GM19324 (cell line): ENCODE data around the gene RB1.
"Not testable (repeated sequence)": the region's sequence is repeated elsewhere in the genome, so short reads cannot be mapped to it uniquely, and the experiment has no call there.

Experiments
- ATAC-seq: cut with Tn5 transposase; IDR thresholded peaks from one replicate; pipeline ENCODE4 v1.9.1; 2021; ENCODE audit warnings: mild to moderate bottlenecking, moderate library complexity; ENCODE audit not compliant: unreplicated experiment, low FRiP score

Gene RB1

GRCh38 chr13:48344264-48344663, 40.7 kb downstream of the RB1 start:
- ATAC-seq, result no peak

GRCh38 chr13:48346583-48346982, 43.0 kb downstream of the RB1 start:
- ATAC-seq, result no peak

DNA sequence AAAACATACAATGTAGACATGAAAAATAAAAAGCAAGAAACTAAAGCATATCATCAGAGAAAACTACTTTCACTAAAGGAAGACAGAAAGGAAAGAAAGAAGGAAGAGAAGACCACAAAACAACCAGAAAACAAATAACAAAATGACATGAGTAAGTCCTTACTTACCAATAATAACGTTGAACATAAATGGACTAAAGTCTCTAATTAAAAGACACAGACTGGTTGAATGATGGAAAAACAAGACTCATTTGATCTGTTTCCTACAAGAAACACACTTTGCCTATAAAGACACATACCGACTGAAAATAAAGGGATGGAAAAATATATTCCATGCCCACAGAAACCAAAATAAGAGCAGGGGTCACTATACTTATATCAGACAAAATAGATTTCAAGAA, 46.0 kb downstream of the RB1 start:
- ATAC-seq, result no peak

GRCh38 chr13:48353590-48353989, 50.0 kb downstream of the RB1 start:
- no peak for ATAC-seq

DNA sequence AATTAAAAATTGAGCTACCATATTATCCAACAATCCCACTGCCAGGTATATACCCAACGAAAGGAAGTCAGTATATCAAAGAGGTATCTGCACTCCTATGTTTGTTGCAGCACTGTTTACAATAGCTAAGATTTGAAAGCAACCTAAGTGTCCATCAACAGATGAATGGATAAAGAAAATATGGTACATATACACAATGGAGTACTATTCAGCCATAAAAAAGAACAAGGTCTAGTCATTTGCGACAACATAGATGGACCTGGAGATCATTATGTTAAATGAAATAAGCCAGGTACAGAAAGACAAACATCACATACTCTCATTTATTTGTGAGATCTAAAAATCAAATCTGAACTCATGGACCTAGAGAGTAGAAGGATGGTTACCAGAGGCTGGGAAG, 52.0 kb downstream of the RB1 start:
- not testable (repeated sequence) for ATAC-seq

GRCh38 chr13:48356750-48357149, 53.2 kb downstream of the RB1 start:
- no peak for ATAC-seq

DNA sequence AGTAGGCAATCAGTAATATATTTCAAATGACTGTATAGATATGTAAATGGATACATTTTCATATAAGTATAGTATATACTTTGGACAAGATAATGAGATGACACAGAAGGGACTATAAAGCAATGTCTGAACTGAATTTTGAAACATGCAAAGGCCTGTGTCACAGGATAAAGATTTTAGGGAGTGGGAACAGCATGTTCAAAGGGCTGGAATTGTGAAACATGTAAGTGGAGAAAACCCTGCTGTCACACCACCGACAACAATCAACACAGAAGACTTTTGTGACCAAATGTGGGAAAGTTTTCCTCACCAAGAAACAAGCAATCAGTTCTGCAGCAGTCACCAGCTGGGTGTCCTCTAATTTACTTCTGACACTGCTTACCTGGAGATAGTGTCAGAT, 66.4 kb downstream of the RB1 start:
- ATAC-seq, result no peak

GRCh38 chr13:48370815-48371214, 67.3 kb downstream of the RB1 start:
- ATAC-seq, result no peak

GRCh38 chr13:48377857-48378256, 74.3 kb downstream of the RB1 start:
- ATAC-seq, result no peak

DNA sequence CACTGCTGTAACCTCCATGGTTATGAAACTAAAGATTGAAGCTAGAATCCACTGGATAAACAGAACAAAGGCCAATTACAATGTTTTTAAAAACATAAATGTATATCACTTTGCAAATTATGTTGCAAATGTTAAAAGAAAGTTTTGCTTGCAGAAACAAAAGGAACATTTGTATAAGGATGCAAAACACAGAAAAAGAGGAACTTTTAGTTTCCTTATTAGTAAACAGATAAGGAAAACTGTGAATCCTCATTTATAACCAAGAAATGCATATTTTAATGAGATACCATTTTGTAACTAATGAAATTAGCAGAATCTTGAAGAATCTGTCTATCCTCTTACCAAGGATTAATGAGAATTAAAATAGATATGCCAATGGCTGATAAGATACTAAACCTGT, 77.0 kb downstream of the RB1 start:
- no peak for ATAC-seq

DNA sequence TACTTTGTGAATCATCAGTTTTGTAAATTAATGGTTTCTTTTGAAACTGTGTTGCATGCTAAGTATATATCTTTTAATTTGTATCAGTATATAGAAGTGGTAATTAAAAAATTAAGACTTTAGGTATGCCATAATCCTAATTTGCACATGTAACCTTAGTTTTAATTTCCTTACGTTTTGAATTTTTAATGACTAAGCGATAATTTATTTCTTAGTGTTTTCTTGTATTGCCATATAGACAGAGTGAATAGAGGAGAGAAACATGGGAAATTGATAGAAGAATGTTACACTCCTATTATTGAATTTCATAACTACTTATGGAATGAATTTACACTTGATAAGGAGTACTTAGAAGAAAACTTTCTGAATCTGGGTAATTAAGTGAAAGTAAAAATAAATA, 79.8 kb downstream of the RB1 start:
- ATAC-seq, result no peak

- no peak for ATAC-seq
These were observed 83.3 kb downstream of the RB1 start for GRCh38 chr13:48386816-48387215.

- no peak for ATAC-seq
These were observed 87.7 kb downstream of the RB1 start for GRCh38 chr13:48391257-48391656.

DNA sequence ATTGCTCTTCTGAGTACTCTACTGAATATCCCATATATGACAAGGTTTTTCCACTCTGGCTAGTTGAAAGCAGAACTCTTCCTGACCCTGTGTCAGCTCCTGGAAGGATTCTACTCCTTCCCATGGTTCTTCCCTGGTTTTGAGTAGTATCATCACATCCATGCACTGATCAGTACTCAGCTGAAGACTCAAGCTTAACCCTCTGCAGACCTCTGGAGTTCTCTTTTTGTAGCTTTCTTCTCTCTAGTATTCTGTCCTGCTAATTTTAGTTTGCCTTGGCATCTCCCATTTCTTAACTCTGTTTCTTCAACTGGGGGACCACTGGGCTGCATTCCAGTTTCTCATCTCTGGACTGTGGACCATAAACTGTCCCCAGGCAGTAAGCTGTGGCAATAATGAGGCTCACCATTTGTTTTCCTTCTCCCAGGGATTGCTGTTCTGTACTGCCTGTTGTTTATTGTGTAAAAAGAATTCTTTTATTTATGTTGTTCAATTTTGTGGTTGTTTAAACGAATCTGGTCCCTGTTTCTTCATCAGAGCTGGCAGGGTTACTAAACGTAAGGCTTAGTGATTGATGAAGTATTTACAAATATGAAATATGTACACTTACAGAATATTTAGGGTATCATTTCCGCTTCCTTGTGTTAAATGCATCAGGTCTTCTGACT, 89.6 kb downstream of the RB1 start:
- ATAC-seq, result no peak

- ATAC-seq, result no peak
These were observed 90.1 kb downstream of the RB1 start for GRCh38 chr13:48393698-48394085.

- ATAC-seq, result no peak
These were observed 94.2 kb downstream of the RB1 start for GRCh38 chr13:48397744-48398143.

GRCh38 chr13:48398450-48399095, 95.0 kb downstream of the RB1 start:
- ATAC-seq, result no peak

GRCh38 chr13:48400090-48400694, 96.6 kb downstream of the RB1 start:
- ATAC-seq, result no peak

- no peak for ATAC-seq
These were observed 97.3 kb downstream of the RB1 start for GRCh38 chr13:48400850-48401291.

GRCh38 chr13:48401480-48401879, 97.9 kb downstream of the RB1 start:
- no peak for ATAC-seq

GRCh38 chr13:48402325-48402932, 98.9 kb downstream of the RB1 start:
- ATAC-seq, result no peak
